T-helper 2 cell treated with Interferon-gamma antibody and Interleukin-4, amounts not matched to agents 5 μg/mL and 100 μg/mL, for 36 hours (primary cell): ENCODE data around the gene PGAP3.
A peak's percentile ranks its signal among the peaks of the same experiment; 100 is the strongest.

ENCODE experiments used
- DNase-seq: peaks from one replicate; pipeline ENCODE4 v3.0.0; 2021; ENCODE audit warnings: low spot score
- H3K27ac Mint-ChIP-seq: one replicate; pipeline ENCODE4 v1.8.0; 2021; ENCODE audit warnings: mild to moderate bottlenecking, mixed read lengths
- H3K27me3 Mint-ChIP-seq: one replicate; pipeline ENCODE4 v1.8.0; 2021; ENCODE audit warnings: low read depth, mixed read lengths
- H3K36me3 Mint-ChIP-seq: one replicate; pipeline ENCODE4 v1.8.0; 2021; ENCODE audit warnings: low read depth, mixed read lengths
- H3K4me1 Mint-ChIP-seq: one replicate; pipeline ENCODE4 v1.8.0; 2021; ENCODE audit warnings: low read depth, mixed read lengths
- H3K4me3 Mint-ChIP-seq: one replicate; pipeline ENCODE4 v1.8.0; 2022; ENCODE audit warnings: mild to moderate bottlenecking, moderate library complexity, mixed read lengths
- H3K9me3 Mint-ChIP-seq: one replicate; pipeline ENCODE4 v1.8.0; 2021; ENCODE audit warnings: mixed read lengths

The PGAP3 gene

GRCh38 chr17:39665642-39666224 lies 22.1 kb downstream of the PGAP3 start:
- DNase-seq, result no peak
- Mint-ChIP-seq H3K9me3 (no peaks in the 10 kb centered on the region), H3K4me3 (no peak overlapping the region), H3K36me3 (peaks cover 11% of the 10 kb centered on the region), H3K4me1 (peaks cover 4% of the 10 kb centered on the region), H3K27ac (no peak overlapping the region), H3K27me3 (peaks cover 31% of the 10 kb centered on the region)

- no peak for DNase-seq
- H3K27ac Mint-ChIP-seq, result peak within 1 kb of the TSS; percentile 45
- H3K9me3 Mint-ChIP-seq, result no peaks in the 10 kb centered on the region
- peaks cover 11% of the 10 kb centered on the region for H3K36me3 Mint-ChIP-seq
- peaks cover 4% of the 10 kb centered on the region for H3K4me1 Mint-ChIP-seq
- peaks cover 26% of the 10 kb centered on the region for H3K27me3 Mint-ChIP-seq
- H3K4me3 Mint-ChIP-seq, result no peak within 1 kb of the TSS
Measured at GRCh38 chr17:39664581-39665561, 23.0 kb downstream of the PGAP3 start, which contains the start of gene TCAP. TCAP (plus strand) TSS chr17:39665349; CDS start chr17:39665360, 11 bp downstream.

- H3K36me3 Mint-ChIP-seq, result peaks cover 11% of the 10 kb centered on the region
Measured at GRCh38 chr17:39663688-39664580, 23.9 kb downstream of the PGAP3 start.

GRCh38 chr17:39663340-39663687 lies 24.5 kb downstream of the PGAP3 start:
- Mint-ChIP-seq H3K4me1 (no peaks in the 10 kb centered on the region), H3K27me3 (peaks cover 17% of the 10 kb centered on the region), H3K9me3 (no peaks in the 10 kb centered on the region), H3K27ac (no peak overlapping the region), H3K4me3 (no peak overlapping the region), H3K36me3 (peaks cover 11% of the 10 kb centered on the region)
- DNase-seq, result no peak

More at GRCh38 chr17:39663688-39664580, 23.9 kb downstream of the PGAP3 start:
- Mint-ChIP-seq H3K9me3 (no peaks in the 10 kb centered on the region), H3K27ac (no peak overlapping the region), H3K27me3 (peaks cover 21% of the 10 kb centered on the region), H3K4me3 (no peak overlapping the region), H3K4me1 (peaks cover 4% of the 10 kb centered on the region)
- DNase-seq, result no peak

GRCh38 chr17:39662551-39663339 lies 25.1 kb downstream of the PGAP3 start:
- no peak overlapping the region for H3K27ac Mint-ChIP-seq
- H3K4me1 Mint-ChIP-seq, result no peaks in the 10 kb centered on the region
- peaks cover 14% of the 10 kb centered on the region for H3K36me3 Mint-ChIP-seq
- no peaks in the 10 kb centered on the region for H3K9me3 Mint-ChIP-seq
- H3K27me3 Mint-ChIP-seq, result peaks cover 13% of the 10 kb centered on the region
- DNase-seq, result no peak
- no peak overlapping the region for H3K4me3 Mint-ChIP-seq

- Mint-ChIP-seq H3K27ac (no peak overlapping the region), H3K4me1 (no peaks in the 10 kb centered on the region), H3K36me3 (peaks cover 15% of the 10 kb centered on the region), H3K4me3 (no peak overlapping the region), H3K27me3 (peaks cover 11% of the 10 kb centered on the region), H3K9me3 (no peaks in the 10 kb centered on the region)
- no peak for DNase-seq
Measured at GRCh38 chr17:39661744-39662541, 25.9 kb downstream of the PGAP3 start.

GRCh38 chr17:39660397-39661385 lies 27.2 kb downstream of the PGAP3 start:
- DNase-seq, result no peak
- H3K4me3 Mint-ChIP-seq, result no peak overlapping the region
- no peaks in the 10 kb centered on the region for H3K4me1 Mint-ChIP-seq
- H3K27ac Mint-ChIP-seq, result no peak overlapping the region
- no peaks in the 10 kb centered on the region for H3K9me3 Mint-ChIP-seq
- peaks cover 1% of the 10 kb centered on the region for H3K27me3 Mint-ChIP-seq
- H3K36me3 Mint-ChIP-seq, result peaks cover 16% of the 10 kb centered on the region

GRCh38 chr17:39660011-39660360 lies 27.9 kb downstream of the PGAP3 start:
- H3K27ac Mint-ChIP-seq, result no peak overlapping the region
- no peaks in the 10 kb centered on the region for H3K4me1 Mint-ChIP-seq
- H3K9me3 Mint-ChIP-seq, result no peaks in the 10 kb centered on the region
- H3K27me3 Mint-ChIP-seq, result no peaks in the 10 kb centered on the region
- DNase-seq, result no peak
- H3K4me3 Mint-ChIP-seq, result no peak overlapping the region
- H3K36me3 Mint-ChIP-seq, result peaks cover 18% of the 10 kb centered on the region

- no peak for DNase-seq
- Mint-ChIP-seq H3K36me3 (peaks cover 18% of the 10 kb centered on the region), H3K4me3 (no peak overlapping the region), H3K27ac (no peak overlapping the region), H3K4me1 (no peaks in the 10 kb centered on the region), H3K9me3 (no peaks in the 10 kb centered on the region), H3K27me3 (no peaks in the 10 kb centered on the region)
Measured at GRCh38 chr17:39659279-39660010, 28.4 kb downstream of the PGAP3 start.

- H3K4me1 Mint-ChIP-seq, result peaks cover 3% of the 10 kb centered on the region
Measured at GRCh38 chr17:39658760-39659159, 29.1 kb downstream of the PGAP3 start.

GRCh38 chr17:39658346-39658745 lies 29.5 kb downstream of the PGAP3 start:
- no peak overlapping the region for H3K27ac Mint-ChIP-seq
- H3K4me1 Mint-ChIP-seq, result peaks cover 5% of the 10 kb centered on the region
- H3K4me3 Mint-ChIP-seq, result no peak overlapping the region
- no peak for DNase-seq
- peaks cover 21% of the 10 kb centered on the region for H3K36me3 Mint-ChIP-seq
- no peaks in the 10 kb centered on the region for H3K9me3 Mint-ChIP-seq
- no peaks in the 10 kb centered on the region for H3K27me3 Mint-ChIP-seq

More at GRCh38 chr17:39658760-39659159, 29.1 kb downstream of the PGAP3 start:
- Mint-ChIP-seq H3K9me3 (no peaks in the 10 kb centered on the region), H3K27ac (no peak overlapping the region), H3K36me3 (peaks cover 18% of the 10 kb centered on the region), H3K4me3 (no peak overlapping the region), H3K27me3 (no peaks in the 10 kb centered on the region)
- no peak for DNase-seq
